Loucy (cell line): ENCODE data around the gene SELENOS.

Experiments used
- H2AFZ ChIP-seq: fragments of 200-600 bp; sonication (generic); 2 replicates; pipeline ENCODE4 v1.6.0; 2016; ENCODE audit warnings: antibody characterized with exemption, mild to moderate bottlenecking, low read length, moderate library complexity
- H3F3A ChIP-seq: fragments of 200-600 bp; 2 replicates; pipeline ENCODE4 v1.6.0; 2016; ENCODE audit warnings: antibody characterized with exemption, low read depth, mild to moderate bottlenecking
- H3K27me3 ChIP-seq: fragments of 200-600 bp; sonication (generic); 2 replicates; pipeline ENCODE4 v1.6.1; 2014; ENCODE audit warnings: low read length, mild to moderate bottlenecking; ENCODE audit not compliant: insufficient read depth, poor library complexity, severe bottlenecking
- H3K36me3 ChIP-seq: fragments of 200-600 bp; sonication (generic); 2 replicates; pipeline ENCODE4 v1.6.1; 2016; ENCODE audit warnings: low read length; ENCODE audit not compliant: insufficient read depth
- H3K4me1 ChIP-seq: fragments of 200-600 bp; sonication (generic); 2 replicates; pipeline ENCODE4 v1.5.1; 2014; ENCODE audit warnings: low read length, mild to moderate bottlenecking; ENCODE audit not compliant: insufficient read depth, poor library complexity, severe bottlenecking
- H3K4me2 ChIP-seq: fragments of 200-600 bp; sonication (generic); 2 replicates; pipeline ENCODE4 v1.6.0; 2014; ENCODE audit warnings: antibody characterized with exemption, low read length, low read depth, mild to moderate bottlenecking; ENCODE audit not compliant: poor library complexity, severe bottlenecking
- H3K4me3 ChIP-seq: fragments of 200-600 bp; sonication (generic); 2 replicates; pipeline ENCODE4 v1.5.1; 2014; ENCODE audit warnings: low read length, mild to moderate bottlenecking, mixed read lengths; ENCODE audit not compliant: poor library complexity, severe bottlenecking
- H3K79me2 ChIP-seq: fragments of 200-600 bp; sonication (generic); 2 replicates; pipeline ENCODE4 v1.6.1; 2014; ENCODE audit warnings: low read length; ENCODE audit not compliant: insufficient read depth
- H3K9ac ChIP-seq: fragments of 200-600 bp; sonication (generic); 2 replicates; pipeline ENCODE4 v1.6.0; 2014; ENCODE audit warnings: mild to moderate bottlenecking, low read depth, low read length, moderate library complexity; ENCODE audit not compliant: poor library complexity, severe bottlenecking
- H3K9me2 ChIP-seq: fragments of 200-600 bp; sonication (generic); replicated peaks from 2 replicates; pipeline ENCODE4 v1.6.1; 2016; ENCODE audit warnings: low read depth, low read length, mixed read lengths
- H3K9me3 ChIP-seq: fragments of 200-600 bp; sonication (generic); 2 replicates; pipeline ENCODE4 v1.6.1; 2014; ENCODE audit warnings: mild to moderate bottlenecking, antibody characterized with exemption, low read length, low read depth; ENCODE audit not compliant: insufficient read depth
- H4K20me1 ChIP-seq: fragments of 200-600 bp; sonication (generic); 2 replicates; pipeline ENCODE4 v1.6.0; 2014; ENCODE audit warnings: antibody characterized with exemption, low read length, mild to moderate bottlenecking; ENCODE audit not compliant: insufficient read depth, poor library complexity, severe bottlenecking
- EZH2phosphoT487 ChIP-seq: fragments of 200-600 bp; IDR thresholded peaks from 2 replicates; pipeline ENCODE4 v1.6.1; 2018; ENCODE audit warnings: antibody characterized with exemption, mild to moderate bottlenecking, moderate library complexity, borderline replicate concordance
- TF ChIP-seq, protein P1 (sequence below): fragments of 200-600 bp; sonication (generic); conservative IDR thresholded peaks from 2 replicates; pipeline ENCODE4 v1.5.1; 2014; ENCODE audit warnings: mild to moderate bottlenecking, antibody characterized with exemption, low read length

SELENOS gene

DNA sequence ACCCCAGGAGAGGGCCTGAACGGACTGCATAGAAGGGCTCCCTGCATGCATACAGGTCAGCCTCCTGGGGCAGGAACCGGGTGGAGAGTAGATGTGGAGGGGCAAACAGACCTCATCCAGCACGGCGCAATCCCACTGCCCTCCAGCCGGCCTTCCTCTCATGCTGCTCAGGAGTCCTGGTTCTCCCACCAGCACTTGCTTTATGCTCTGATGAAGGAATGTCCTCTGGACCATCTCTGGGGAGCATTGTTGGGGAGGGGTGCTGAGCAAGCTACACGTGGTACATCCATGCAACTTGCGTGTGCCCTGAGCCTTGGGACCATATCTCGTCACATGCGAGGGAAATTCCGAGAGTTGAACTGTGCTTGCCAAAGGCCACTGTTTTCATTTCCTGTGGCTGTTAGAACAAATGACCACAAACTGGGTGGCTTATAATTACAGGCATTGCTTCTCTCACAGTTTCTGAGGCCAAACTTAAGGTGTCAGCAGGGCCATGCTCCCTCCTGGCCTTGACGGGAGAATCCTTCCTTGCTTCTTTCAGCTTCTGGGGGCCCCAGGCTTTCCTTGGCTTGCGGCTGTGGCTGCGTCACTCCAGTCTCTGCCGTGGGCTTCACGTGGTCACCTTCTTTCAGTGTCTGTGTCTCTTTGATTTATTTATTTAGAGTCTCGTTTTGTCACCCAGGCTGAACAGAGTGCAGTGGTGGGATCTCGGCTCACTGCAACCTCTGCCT is 12.2 kb downstream of the SELENOS start:
- no peak for TF ChIP-seq EZH2phosphoT487
- TF ChIP-seq, protein P1, sequence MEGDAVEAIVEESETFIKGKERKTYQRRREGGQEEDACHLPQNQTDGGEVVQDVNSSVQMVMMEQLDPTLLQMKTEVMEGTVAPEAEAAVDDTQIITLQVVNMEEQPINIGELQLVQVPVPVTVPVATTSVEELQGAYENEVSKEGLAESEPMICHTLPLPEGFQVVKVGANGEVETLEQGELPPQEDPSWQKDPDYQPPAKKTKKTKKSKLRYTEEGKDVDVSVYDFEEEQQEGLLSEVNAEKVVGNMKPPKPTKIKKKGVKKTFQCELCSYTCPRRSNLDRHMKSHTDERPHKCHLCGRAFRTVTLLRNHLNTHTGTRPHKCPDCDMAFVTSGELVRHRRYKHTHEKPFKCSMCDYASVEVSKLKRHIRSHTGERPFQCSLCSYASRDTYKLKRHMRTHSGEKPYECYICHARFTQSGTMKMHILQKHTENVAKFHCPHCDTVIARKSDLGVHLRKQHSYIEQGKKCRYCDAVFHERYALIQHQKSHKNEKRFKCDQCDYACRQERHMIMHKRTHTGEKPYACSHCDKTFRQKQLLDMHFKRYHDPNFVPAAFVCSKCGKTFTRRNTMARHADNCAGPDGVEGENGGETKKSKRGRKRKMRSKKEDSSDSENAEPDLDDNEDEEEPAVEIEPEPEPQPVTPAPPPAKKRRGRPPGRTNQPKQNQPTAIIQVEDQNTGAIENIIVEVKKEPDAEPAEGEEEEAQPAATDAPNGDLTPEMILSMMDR = no peak
- no peaks in the 10 kb centered on the region for H3K9me2 ChIP-seq
- no peaks in the 10 kb centered on the region for H3K9me3 ChIP-seq
- H3K79me2 ChIP-seq = no peaks in the 10 kb centered on the region
- no peaks in the 10 kb centered on the region for H3K27me3 ChIP-seq
- H3K9ac ChIP-seq = no peak overlapping the region
- no peaks in the 10 kb centered on the region for H3K36me3 ChIP-seq
- H3K4me1 ChIP-seq = peaks cover 10% of the 10 kb centered on the region
- no peaks in the 10 kb centered on the region for H4K20me1 ChIP-seq
- H3K4me3 ChIP-seq = no peak overlapping the region
- no peaks in the 10 kb centered on the region for H3F3A ChIP-seq
- no peak overlapping the region for H2AFZ ChIP-seq
- H3K4me2 ChIP-seq = no peak overlapping the region

DNA sequence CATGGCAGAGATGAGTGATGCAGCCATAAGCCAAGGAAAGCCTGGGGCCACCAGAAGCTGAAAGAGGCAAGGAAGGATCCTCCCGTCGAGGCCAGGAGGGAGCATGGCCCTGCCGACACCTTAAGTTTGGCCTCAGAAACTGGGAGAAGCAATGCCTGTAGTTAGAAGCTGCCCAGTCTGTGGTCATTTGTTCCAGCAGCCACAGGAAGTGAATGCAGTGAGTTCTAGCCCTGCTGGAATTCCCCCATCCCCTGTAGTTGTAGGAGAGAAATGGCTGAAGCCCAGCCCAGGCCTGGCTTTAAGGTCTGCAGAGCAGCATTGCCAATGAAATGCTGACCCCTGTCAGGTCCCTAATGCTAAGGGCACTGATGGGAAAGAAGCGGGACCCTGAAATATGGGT is 13.3 kb downstream of the SELENOS start:
- Histone ChIP-seq H3K4me3 (no peak overlapping the region), H3K4me1 (peaks cover 10% of the 10 kb centered on the region), H4K20me1 (no peaks in the 10 kb centered on the region), H3F3A (no peaks in the 10 kb centered on the region), H3K79me2 (no peaks in the 10 kb centered on the region), H3K4me2 (peak overlapping the region; percentile 1), H3K9me2 (no peaks in the 10 kb centered on the region), H3K9ac (no peak overlapping the region), H3K36me3 (no peaks in the 10 kb centered on the region), H2AFZ (no peak overlapping the region), H3K9me3 (no peaks in the 10 kb centered on the region), H3K27me3 (no peaks in the 10 kb centered on the region)
- TF ChIP-seq, protein P1 = no peak
- TF ChIP-seq EZH2phosphoT487 = no peak

DNA sequence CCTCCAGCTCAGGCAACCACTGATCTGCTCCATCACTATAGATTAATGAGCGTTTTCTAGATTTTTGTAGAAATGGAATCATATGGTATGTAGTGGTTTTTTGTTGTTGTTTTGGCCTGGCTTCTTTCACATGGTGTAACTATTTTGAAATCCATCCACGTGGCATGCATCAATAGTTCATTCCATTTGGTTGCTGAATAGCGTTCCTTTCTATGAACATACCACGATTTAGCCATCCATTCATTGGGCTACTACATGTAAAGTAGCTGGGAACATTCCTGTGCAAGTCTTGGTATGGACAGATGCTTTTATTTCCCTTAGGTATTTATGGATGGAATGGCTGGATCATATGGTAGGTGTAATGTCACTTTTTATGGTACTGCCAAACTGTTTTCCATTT is 14.7 kb downstream of the SELENOS start:
- TF ChIP-seq, protein P1 = no peak
- no peak for TF ChIP-seq EZH2phosphoT487
- Histone ChIP-seq H3K9me2 (no peaks in the 10 kb centered on the region), H3K36me3 (no peaks in the 10 kb centered on the region), H2AFZ (no peak overlapping the region), H3K79me2 (no peaks in the 10 kb centered on the region), H3F3A (no peaks in the 10 kb centered on the region), H3K4me2 (no peak overlapping the region), H3K9me3 (no peaks in the 10 kb centered on the region), H4K20me1 (no peaks in the 10 kb centered on the region), H3K9ac (no peak overlapping the region), H3K4me1 (peaks cover 10% of the 10 kb centered on the region), H3K27me3 (no peaks in the 10 kb centered on the region), H3K4me3 (no peak overlapping the region)
